Stimulated activated naive B cell treated with anti-CD40 and anti-IgM and Interleukin-4, amounts not matched to agents 10 μg/mL and 1 μg/mL and 100 μg/mL, for 72 hours (primary cell): ENCODE results near the gene KDM4C.

Source experiments
- ATAC-seq, 2 donors: fragments of 150-1000 bp; cut with Tn5 transposase; replicated peaks; 2 replicates each; pipeline ENCODE4 v1.10.0; 2021; ENCODE audit warnings: moderate library complexity in 1 of 2
- DNase-seq: peaks from one replicate; pipeline ENCODE4 v3.0.0; 2021
- H3K27ac Mint-ChIP-seq: one replicate; pipeline ENCODE4 v1.8.0; 2022; ENCODE audit warnings: mild to moderate bottlenecking, mixed read lengths
- H3K27me3 Mint-ChIP-seq, 2 donors: one replicate each; pipeline ENCODE4 v1.8.0; 2022; ENCODE audit warnings: mixed read lengths in 2 of 2
- H3K36me3 Mint-ChIP-seq, 2 donors: one replicate each; pipeline ENCODE4 v1.8.0; 2022; ENCODE audit warnings: mixed read lengths in 2 of 2, mild to moderate bottlenecking in 1 of 2
- H3K4me1 Mint-ChIP-seq, 2 donors: one replicate each; pipeline ENCODE4 v1.8.0; 2022; ENCODE audit warnings: mixed read lengths in 2 of 2, mild to moderate bottlenecking in 1 of 2
- H3K4me3 Mint-ChIP-seq, 2 donors: one replicate each; pipeline ENCODE4 v1.8.0; 2022; ENCODE audit warnings: mild to moderate bottlenecking in 2 of 2, mixed read lengths in 2 of 2, moderate library complexity in 1 of 2
- H3K9me3 Mint-ChIP-seq, 2 donors: one replicate each; pipeline ENCODE4 v1.8.0; 2022; ENCODE audit warnings: mixed read lengths in 2 of 2, mild to moderate bottlenecking in 1 of 2

The KDM4C gene

GRCh38 chr9:6873857-6874256 is 116.1 kb downstream of the KDM4C start:
- H3K4me1 Mint-ChIP-seq: peaks cover 51 to 79% of the 10 kb centered on the region in 2 donors
- H3K27ac Mint-ChIP-seq: peak overlapping the region; percentile 43
- H3K9me3 Mint-ChIP-seq: peaks cover 2 to 4% of the 10 kb centered on the region in 2 donors
- no peaks in the 10 kb centered on the region for H3K27me3 Mint-ChIP-seq
- peaks cover 28 to 54% of the 10 kb centered on the region in 2 donors for H3K36me3 Mint-ChIP-seq
- no peak overlapping the region for H3K4me3 Mint-ChIP-seq
- ATAC-seq: no peak
- DNase-seq: no peak

DNA sequence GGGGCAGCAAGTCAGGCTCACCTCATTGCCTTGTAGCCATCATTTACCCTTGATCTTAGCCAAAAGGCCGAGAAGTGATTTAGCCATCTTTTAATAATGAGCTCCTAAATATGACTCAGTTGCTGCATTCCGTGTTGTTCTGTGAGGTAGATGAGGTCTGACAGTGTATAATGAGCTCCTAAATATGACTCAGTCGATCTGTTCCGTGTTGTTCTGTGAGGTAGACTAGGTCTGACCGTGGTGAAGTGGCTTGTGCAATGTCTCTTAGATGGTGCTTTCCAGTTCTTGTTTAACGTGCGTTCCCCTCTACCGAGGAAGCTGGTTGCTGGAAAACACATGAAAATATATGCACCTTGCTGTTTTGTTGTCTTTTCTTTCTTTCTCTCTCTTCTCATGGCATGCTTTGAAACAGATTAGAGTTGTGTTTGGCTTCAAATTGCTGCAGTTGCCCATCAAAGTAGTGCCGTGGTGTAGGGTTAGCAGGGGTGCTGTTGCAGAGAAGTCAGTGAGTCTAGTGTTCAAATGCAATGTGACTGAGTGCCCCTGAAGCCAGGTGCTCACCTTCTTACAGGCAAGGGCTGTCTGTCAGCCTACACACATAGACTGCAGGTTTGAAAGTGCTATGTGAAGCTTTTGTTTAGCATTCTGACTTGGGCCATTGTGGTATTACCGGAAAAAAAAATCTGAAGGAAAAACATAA is 118.6 kb downstream of the KDM4C start:
- Mint-ChIP-seq H3K36me3 (peaks cover 22 to 51% of the 10 kb centered on the region in 2 donors), H3K27me3 (no peaks in the 10 kb centered on the region), H3K27ac (no peak overlapping the region), H3K9me3 (peaks cover 2 to 4% of the 10 kb centered on the region in 2 donors), H3K4me1 (peaks cover 39 to 70% of the 10 kb centered on the region in 2 donors), H3K4me3 (no peak overlapping the region)
- ATAC-seq (no peak), DNase-seq (no peak)

DNA sequence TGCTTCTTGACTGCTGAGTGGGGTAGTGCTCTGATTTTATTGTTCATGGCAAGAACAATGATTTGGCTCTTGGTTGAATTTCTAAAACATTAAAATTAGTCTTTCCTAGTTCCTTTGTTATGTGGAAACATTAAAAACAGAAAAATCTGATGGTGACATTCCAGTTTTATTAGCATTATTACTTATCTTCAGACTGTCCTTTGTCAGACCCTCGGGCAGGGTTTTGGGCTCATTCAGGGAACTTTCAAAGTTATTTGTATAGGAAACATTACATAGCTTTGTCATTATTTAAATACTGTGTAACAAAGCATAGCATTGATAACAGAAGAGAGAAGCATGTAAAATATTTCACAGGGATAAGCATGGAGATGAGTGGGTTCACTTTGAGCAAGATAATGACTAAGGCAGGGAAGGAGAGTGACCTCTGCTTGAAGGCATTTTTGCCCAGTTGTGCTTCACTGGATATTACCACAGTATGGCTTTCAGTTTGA is 119.9 kb downstream of the KDM4C start:
- Mint-ChIP-seq H3K36me3 (peaks cover 25 to 48% of the 10 kb centered on the region in 2 donors), H3K27ac (no peak overlapping the region), H3K4me3 (no peak overlapping the region), H3K4me1 (peaks cover 35 to 65% of the 10 kb centered on the region in 2 donors), H3K9me3 (peaks cover 2 to 4% of the 10 kb centered on the region in 2 donors), H3K27me3 (no peaks in the 10 kb centered on the region)
- DNase-seq (no peak), ATAC-seq (no peak)

GRCh38 chr9:6880626-6881025 is 122.9 kb downstream of the KDM4C start:
- peaks cover 24 to 53% of the 10 kb centered on the region in 2 donors for H3K4me1 Mint-ChIP-seq
- ATAC-seq (no peak), DNase-seq (no peak)
- no peaks in the 10 kb centered on the region for H3K27me3 Mint-ChIP-seq
- peaks cover 26 to 43% of the 10 kb centered on the region in 2 donors for H3K36me3 Mint-ChIP-seq
- no peak overlapping the region for H3K27ac Mint-ChIP-seq
- peaks cover 2 to 4% of the 10 kb centered on the region in 2 donors for H3K9me3 Mint-ChIP-seq
- no peak overlapping the region for H3K4me3 Mint-ChIP-seq

- no peaks in the 10 kb centered on the region for H3K27me3 Mint-ChIP-seq
- DNase-seq (no peak), ATAC-seq (no peak)
- peaks cover 1 to 4% of the 10 kb centered on the region in 2 donors for H3K9me3 Mint-ChIP-seq
- no peak overlapping the region for H3K4me3 Mint-ChIP-seq
- no peak overlapping the region for H3K27ac Mint-ChIP-seq
- H3K4me1 Mint-ChIP-seq: peaks cover 16 to 35% of the 10 kb centered on the region in 2 donors
- peaks cover 23 to 40% of the 10 kb centered on the region in 2 donors for H3K36me3 Mint-ChIP-seq
These were observed 126.3 kb downstream of the KDM4C start for GRCh38 chr9:6884101-6884500.

- DNase-seq (no peak), ATAC-seq (no peak)
- peaks cover 24 to 44% of the 10 kb centered on the region in 2 donors for H3K4me1 Mint-ChIP-seq
- peaks cover 25 to 48% of the 10 kb centered on the region in 2 donors for H3K36me3 Mint-ChIP-seq
- H3K27me3 Mint-ChIP-seq: no peaks in the 10 kb centered on the region
- H3K27ac Mint-ChIP-seq: no peak overlapping the region
- no peak overlapping the region for H3K4me3 Mint-ChIP-seq
- peaks cover 1 to 4% of the 10 kb centered on the region in 2 donors for H3K9me3 Mint-ChIP-seq
These were observed 127.2 kb downstream of the KDM4C start for GRCh38 chr9:6884990-6885389.

- ATAC-seq (no peak), DNase-seq (no peak)
- peak overlapping the region; percentile 51 for H3K27ac Mint-ChIP-seq
- no peak overlapping the region for H3K4me3 Mint-ChIP-seq
- H3K4me1 Mint-ChIP-seq: peaks cover 34 to 48% of the 10 kb centered on the region in 2 donors
- peaks cover 1 to 4% of the 10 kb centered on the region in 2 donors for H3K9me3 Mint-ChIP-seq
- H3K27me3 Mint-ChIP-seq: no peaks in the 10 kb centered on the region
- H3K36me3 Mint-ChIP-seq: peaks cover 32 to 52% of the 10 kb centered on the region in 2 donors
These were observed 129.3 kb downstream of the KDM4C start for GRCh38 chr9:6887051-6887450.

DNA sequence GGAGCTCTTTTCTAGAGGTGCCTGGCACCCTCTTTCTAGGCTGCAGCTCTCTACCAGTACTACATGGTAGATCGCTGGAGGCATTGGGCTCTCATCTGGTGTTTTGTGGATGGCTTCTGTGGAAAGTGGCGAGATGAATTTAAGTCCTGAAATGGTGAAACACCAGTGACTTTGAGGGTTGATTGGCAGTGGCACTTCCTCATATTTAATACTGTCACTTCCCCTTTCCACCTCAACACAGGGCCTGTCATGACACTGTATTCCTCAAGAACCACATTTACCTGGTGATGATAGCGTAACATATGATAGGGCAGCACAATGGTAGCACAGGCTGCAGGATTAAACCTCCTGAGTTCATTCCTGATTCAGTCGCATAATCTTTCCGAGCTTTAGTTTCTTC is 132.1 kb downstream of the KDM4C start:
- H3K27ac Mint-ChIP-seq: peak overlapping the region; percentile 85

DNA sequence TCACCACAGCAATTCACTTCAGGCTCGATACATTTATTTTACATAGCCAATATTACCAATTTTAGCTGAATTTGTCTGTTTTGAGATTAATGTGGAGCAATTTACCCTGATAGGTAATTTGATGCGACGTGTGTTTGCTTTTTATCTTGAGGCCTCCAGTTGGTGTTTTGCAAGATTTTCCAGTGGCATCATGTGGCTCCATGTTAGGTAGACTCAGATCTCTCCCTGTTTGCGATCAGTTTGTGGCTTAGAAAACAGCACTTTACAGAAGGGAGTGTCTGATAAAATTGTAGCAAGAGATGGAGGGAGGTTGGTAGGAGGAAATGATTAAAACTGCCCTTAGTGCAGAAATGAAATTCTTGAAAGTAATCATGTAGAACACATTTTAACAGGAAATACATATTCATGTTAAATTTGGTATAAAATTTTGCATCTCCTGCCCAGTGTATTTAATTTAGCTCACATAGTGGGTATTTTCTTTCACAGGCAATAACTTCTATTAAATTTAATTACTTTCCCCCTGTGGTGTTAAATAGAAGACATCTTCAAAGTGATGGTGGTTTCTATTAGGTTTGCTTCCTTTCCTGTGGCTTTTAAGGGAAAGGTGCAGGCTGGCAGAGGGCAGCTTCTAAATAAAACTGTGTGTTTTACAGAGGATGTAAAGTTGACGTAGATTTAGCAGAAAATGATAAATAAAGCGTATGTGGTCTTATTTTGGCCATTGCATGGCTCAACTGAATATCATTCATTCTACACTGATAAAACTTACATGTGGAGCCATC is 135.8 kb downstream of the KDM4C start:
- DNase-seq (no peak), ATAC-seq (peak; percentile 30 to 60)
- Mint-ChIP-seq H3K27me3 (no peaks in the 10 kb centered on the region), H3K27ac (peak overlapping the region; percentile 10), H3K4me3 (peak overlapping the region in 1 of 2 donors; percentile 56), H3K36me3 (peaks cover 36 to 47% of the 10 kb centered on the region in 2 donors), H3K9me3 (no peaks in the 10 kb centered on the region), H3K4me1 (peaks cover 38 to 50% of the 10 kb centered on the region in 2 donors)

More for the DNA sequence above, 132.1 kb downstream of the KDM4C start:
- Mint-ChIP-seq H3K36me3 (peaks cover 27 to 49% of the 10 kb centered on the region in 2 donors), H3K27me3 (no peaks in the 10 kb centered on the region), H3K9me3 (peaks cover 1 to 4% of the 10 kb centered on the region in 2 donors), H3K4me3 (peak overlapping the region; percentile 3 to 56), H3K4me1 (peaks cover 38 to 51% of the 10 kb centered on the region in 2 donors)
- DNase-seq: peak; percentile 58
- ATAC-seq: peak; percentile 89 to 90

GRCh38 chr9:6894135-6894534 is 136.4 kb downstream of the KDM4C start:
- no peaks in the 10 kb centered on the region for H3K9me3 Mint-ChIP-seq
- peak; percentile 8 for DNase-seq
- H3K27ac Mint-ChIP-seq: peak overlapping the region; percentile 10
- H3K4me1 Mint-ChIP-seq: peaks cover 36 to 49% of the 10 kb centered on the region in 2 donors
- peak; percentile 75 to 76 for ATAC-seq
- H3K36me3 Mint-ChIP-seq: peaks cover 35 to 49% of the 10 kb centered on the region in 2 donors
- H3K4me3 Mint-ChIP-seq: no peak overlapping the region
- H3K27me3 Mint-ChIP-seq: no peaks in the 10 kb centered on the region

DNA sequence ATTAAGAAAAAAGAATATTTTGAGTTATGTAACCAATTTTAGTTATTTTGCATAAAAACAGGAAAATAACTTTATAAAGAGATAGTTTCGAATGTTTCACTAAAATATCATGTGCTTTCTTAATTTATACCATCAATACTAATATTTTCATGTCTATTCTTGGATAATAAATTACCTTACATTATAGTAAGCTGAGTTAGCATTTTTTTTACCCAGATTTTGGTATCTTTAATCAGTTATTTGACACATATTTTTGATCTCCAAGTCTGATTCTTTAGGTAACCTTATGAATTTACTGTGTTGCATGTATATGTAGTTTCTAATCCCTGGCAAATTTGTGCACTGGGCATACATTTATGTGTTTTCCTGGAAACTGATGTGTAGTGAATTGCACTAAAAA is 138.0 kb downstream of the KDM4C start:
- Mint-ChIP-seq H3K27me3 (no peaks in the 10 kb centered on the region), H3K4me1 (peaks cover 26 to 42% of the 10 kb centered on the region in 2 donors), H3K9me3 (no peaks in the 10 kb centered on the region), H3K27ac (no peak overlapping the region), H3K36me3 (peaks cover 28 to 45% of the 10 kb centered on the region in 2 donors), H3K4me3 (no peak overlapping the region)
- DNase-seq (no peak), ATAC-seq (no peak)

DNA sequence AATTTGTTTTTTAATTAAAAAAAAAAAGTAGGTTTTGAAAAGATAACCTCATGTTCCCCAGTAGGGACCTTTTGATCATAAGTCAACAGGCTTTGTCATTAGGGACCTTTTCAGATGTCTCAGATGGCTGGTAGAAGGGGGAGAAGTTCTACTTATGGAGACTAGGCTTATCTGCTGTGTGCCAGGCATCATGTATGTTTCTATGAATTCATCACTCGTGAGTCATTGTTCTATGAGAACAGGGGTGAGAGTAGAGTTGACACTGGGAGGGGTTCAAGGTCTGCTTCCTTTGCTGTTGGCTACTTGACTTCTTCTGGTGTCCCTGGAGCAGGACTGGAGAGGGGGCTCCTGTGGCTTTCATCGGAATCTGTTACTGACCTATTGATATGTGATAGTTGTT is 138.8 kb downstream of the KDM4C start:
- H3K4me1 Mint-ChIP-seq: peaks cover 26 to 45% of the 10 kb centered on the region in 2 donors
- H3K36me3 Mint-ChIP-seq: peaks cover 24 to 48% of the 10 kb centered on the region in 2 donors
- no peaks in the 10 kb centered on the region for H3K9me3 Mint-ChIP-seq
- DNase-seq: no peak
- no peak overlapping the region for H3K27ac Mint-ChIP-seq
- no peak for ATAC-seq
- H3K27me3 Mint-ChIP-seq: no peaks in the 10 kb centered on the region
- H3K4me3 Mint-ChIP-seq: no peak overlapping the region

DNA sequence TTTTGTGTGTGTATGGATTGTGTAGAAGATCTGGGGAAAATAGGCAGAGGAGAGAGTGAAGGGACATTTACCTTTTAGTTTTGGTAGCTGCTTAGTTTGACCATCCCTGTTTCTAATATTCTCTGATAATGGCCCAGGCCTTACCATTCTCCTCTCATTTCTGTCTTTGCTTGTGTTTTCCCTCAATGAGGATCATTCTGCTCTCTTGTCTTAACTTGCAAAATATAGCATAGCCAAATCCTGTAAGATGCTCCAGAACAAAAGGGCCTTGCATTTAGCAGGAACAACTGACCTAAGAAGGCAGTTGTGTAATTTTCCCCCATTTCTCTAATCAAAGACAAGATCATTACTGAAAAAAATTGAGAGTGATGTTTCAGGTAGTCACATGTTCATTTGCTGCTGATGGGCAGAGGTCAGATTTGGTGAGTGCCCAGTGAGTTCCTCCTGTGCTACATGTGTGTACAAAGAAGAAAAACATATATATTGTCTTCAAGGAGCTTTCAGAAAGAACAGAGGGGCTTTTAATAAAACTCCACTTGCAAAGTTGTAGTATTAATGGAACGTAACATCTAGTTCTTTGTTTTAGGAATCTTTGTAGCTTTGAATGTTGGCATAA is 139.5 kb downstream of the KDM4C start:
- peaks cover 25 to 53% of the 10 kb centered on the region in 2 donors for H3K36me3 Mint-ChIP-seq
- ATAC-seq (no peak), DNase-seq (no peak)
- H3K4me3 Mint-ChIP-seq: no peak overlapping the region
- peak overlapping the region; percentile 10 for H3K27ac Mint-ChIP-seq
- H3K27me3 Mint-ChIP-seq: no peaks in the 10 kb centered on the region
- H3K4me1 Mint-ChIP-seq: peaks cover 29 to 53% of the 10 kb centered on the region in 2 donors
- H3K9me3 Mint-ChIP-seq: no peaks in the 10 kb centered on the region

DNA sequence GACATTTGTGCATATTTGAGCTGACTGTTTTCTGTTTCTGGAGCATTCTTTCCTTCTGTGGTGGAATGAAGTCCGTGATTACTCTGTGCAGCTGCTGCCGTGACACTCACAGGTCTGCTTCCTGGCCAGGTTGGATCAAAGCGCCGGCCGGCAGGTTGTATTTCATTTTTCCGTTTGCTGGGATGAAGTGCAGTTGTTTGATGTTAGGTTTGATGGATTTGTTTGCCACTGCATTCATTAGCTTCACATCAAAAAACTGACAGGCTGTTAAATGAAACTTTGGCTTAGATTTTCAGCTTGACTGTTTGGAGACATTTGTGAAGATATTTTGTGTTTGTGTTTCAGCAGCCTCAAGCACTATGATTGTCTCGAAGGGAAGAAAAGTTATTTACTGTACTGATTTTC is 140.1 kb downstream of the KDM4C start:
- ATAC-seq (no peak), DNase-seq (no peak)
- Mint-ChIP-seq H3K4me1 (peaks cover 34 to 58% of the 10 kb centered on the region in 2 donors), H3K36me3 (peaks cover 28 to 56% of the 10 kb centered on the region in 2 donors), H3K27ac (no peak overlapping the region), H3K27me3 (no peaks in the 10 kb centered on the region), H3K4me3 (no peak overlapping the region), H3K9me3 (no peaks in the 10 kb centered on the region)
